ENCODE measurements around the gene ATP6AP1.

DNA sequence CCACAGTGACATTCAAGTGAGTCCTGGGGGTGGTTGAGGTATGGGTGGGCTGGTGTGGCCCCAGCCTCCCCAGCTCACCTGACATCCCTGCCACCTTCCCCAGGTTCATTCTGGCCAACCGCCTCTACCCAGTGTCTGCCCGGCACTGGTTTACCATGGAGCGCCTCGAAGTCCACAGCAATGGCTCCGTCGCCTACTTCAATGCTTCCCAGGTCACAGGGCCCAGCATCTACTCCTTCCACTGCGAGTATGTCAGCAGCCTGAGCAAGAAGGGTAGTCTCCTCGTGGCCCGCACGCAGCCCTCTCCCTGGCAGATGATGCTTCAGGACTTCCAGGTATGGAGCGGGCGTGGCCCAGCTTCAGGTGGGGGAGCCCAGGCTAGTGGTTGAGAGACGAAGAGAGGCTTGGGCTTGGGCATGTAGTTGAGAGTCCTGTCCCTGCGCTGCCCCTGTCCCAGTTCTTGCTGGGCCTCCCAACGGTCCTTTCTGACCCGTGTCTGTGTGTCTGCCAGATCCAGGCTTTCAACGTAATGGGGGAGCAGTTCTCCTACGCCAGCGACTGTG lies 6.8 kb downstream of the ATP6AP1 start:
- TF ChIP-seq ZNF160 (CRISPR knock-in tag; IDR thresholded peaks at IDR 0.05) (no peak), POLR2A (IDR thresholded peaks at IDR 0.05; ENCODE audit: insufficient read depth in 1 of 2, low read depth in 2 of 2, low read length in 2 of 2) (no peak), NFE2L1 (CRISPR knock-in tag; IDR thresholded peaks at IDR 0.05; ENCODE audit: borderline replicate concordance) (no peak), RNF2 (conservative IDR thresholded peaks at IDR 0.05; ENCODE audit: low read depth) (no peak), ZC3H13 (CRISPR knock-in tag; IDR thresholded peaks at IDR 0.05) (no peak), ZNF432 (CRISPR knock-in tag; IDR thresholded peaks at IDR 0.05; ENCODE audit: borderline replicate concordance) (no peak), ZNF431 (CRISPR knock-in tag; IDR thresholded peaks at IDR 0.05; ENCODE audit: borderline replicate concordance, low read depth) (no peak)
- TF ChIP-seq, protein P1, sequence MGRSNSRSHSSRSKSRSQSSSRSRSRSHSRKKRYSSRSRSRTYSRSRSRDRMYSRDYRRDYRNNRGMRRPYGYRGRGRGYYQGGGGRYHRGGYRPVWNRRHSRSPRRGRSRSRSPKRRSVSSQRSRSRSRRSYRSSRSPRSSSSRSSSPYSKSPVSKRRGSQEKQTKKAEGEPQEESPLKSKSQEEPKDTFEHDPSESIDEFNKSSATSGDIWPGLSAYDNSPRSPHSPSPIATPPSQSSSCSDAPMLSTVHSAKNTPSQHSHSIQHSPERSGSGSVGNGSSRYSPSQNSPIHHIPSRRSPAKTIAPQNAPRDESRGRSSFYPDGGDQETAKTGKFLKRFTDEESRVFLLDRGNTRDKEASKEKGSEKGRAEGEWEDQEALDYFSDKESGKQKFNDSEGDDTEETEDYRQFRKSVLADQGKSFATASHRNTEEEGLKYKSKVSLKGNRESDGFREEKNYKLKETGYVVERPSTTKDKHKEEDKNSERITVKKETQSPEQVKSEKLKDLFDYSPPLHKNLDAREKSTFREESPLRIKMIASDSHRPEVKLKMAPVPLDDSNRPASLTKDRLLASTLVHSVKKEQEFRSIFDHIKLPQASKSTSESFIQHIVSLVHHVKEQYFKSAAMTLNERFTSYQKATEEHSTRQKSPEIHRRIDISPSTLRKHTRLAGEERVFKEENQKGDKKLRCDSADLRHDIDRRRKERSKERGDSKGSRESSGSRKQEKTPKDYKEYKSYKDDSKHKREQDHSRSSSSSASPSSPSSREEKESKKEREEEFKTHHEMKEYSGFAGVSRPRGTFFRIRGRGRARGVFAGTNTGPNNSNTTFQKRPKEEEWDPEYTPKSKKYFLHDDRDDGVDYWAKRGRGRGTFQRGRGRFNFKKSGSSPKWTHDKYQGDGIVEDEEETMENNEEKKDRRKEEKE (IDR thresholded peaks at IDR 0.05): no peak
- TF ChIP-seq, protein P2, sequence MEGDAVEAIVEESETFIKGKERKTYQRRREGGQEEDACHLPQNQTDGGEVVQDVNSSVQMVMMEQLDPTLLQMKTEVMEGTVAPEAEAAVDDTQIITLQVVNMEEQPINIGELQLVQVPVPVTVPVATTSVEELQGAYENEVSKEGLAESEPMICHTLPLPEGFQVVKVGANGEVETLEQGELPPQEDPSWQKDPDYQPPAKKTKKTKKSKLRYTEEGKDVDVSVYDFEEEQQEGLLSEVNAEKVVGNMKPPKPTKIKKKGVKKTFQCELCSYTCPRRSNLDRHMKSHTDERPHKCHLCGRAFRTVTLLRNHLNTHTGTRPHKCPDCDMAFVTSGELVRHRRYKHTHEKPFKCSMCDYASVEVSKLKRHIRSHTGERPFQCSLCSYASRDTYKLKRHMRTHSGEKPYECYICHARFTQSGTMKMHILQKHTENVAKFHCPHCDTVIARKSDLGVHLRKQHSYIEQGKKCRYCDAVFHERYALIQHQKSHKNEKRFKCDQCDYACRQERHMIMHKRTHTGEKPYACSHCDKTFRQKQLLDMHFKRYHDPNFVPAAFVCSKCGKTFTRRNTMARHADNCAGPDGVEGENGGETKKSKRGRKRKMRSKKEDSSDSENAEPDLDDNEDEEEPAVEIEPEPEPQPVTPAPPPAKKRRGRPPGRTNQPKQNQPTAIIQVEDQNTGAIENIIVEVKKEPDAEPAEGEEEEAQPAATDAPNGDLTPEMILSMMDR (CRISPR knock-in tag; IDR thresholded peaks at IDR 0.05): no peak
- TF ChIP-seq, protein P3, sequence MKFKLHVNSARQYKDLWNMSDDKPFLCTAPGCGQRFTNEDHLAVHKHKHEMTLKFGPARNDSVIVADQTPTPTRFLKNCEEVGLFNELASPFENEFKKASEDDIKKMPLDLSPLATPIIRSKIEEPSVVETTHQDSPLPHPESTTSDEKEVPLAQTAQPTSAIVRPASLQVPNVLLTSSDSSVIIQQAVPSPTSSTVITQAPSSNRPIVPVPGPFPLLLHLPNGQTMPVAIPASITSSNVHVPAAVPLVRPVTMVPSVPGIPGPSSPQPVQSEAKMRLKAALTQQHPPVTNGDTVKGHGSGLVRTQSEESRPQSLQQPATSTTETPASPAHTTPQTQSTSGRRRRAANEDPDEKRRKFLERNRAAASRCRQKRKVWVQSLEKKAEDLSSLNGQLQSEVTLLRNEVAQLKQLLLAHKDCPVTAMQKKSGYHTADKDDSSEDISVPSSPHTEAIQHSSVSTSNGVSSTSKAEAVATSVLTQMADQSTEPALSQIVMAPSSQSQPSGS (CRISPR knock-in tag; IDR thresholded peaks at IDR 0.05): no peak
- TF ChIP-seq, protein P4, sequence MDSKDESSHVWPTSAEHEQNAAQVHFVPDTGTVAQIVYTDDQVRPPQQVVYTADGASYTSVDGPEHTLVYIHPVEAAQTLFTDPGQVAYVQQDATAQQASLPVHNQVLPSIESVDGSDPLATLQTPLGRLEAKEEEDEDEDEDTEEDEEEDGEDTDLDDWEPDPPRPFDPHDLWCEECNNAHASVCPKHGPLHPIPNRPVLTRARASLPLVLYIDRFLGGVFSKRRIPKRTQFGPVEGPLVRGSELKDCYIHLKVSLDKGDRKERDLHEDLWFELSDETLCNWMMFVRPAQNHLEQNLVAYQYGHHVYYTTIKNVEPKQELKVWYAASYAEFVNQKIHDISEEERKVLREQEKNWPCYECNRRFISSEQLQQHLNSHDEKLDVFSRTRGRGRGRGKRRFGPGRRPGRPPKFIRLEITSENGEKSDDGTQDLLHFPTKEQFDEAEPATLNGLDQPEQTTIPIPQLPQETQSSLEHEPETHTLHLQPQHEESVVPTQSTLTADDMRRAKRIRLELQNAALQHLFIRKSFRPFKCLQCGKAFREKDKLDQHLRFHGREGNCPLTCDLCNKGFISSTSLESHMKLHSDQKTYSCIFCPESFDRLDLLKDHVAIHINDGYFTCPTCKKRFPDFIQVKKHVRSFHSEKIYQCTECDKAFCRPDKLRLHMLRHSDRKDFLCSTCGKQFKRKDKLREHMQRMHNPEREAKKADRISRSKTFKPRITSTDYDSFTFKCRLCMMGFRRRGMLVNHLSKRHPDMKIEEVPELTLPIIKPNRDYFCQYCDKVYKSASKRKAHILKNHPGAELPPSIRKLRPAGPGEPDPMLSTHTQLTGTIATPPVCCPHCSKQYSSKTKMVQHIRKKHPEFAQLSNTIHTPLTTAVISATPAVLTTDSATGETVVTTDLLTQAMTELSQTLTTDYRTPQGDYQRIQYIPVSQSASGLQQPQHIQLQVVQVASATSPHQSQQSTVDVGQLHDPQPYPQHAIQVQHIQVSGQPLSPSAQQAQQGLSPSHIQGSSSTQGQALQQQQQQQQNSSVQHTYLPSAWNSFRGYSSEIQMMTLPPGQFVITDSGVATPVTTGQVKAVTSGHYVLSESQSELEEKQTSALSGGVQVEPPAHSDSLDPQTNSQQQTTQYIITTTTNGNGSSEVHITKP (CRISPR knock-in tag; IDR thresholded peaks at IDR 0.05; ENCODE audit: low read depth): no peak
- TF ChIP-seq, protein P5, sequence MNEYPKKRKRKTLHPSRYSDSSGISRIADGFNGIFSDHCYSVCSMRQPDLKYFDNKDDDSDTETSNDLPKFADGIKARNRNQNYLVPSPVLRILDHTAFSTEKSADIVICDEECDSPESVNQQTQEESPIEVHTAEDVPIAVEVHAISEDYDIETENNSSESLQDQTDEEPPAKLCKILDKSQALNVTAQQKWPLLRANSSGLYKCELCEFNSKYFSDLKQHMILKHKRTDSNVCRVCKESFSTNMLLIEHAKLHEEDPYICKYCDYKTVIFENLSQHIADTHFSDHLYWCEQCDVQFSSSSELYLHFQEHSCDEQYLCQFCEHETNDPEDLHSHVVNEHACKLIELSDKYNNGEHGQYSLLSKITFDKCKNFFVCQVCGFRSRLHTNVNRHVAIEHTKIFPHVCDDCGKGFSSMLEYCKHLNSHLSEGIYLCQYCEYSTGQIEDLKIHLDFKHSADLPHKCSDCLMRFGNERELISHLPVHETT (CRISPR knock-in tag; conservative IDR thresholded peaks at IDR 0.05): no peak
